B cell (primary cell): Measurements from ENCODE around the gene SLC30A3. TPM values are rescaled to one million over a fixed set of nuclear protein-coding genes. Genes with fewer than 3 reads are reported as not detected.

ENCODE experiments used
- ATAC-seq: fragments of 200-7000 bp; cut with Tn5 transposase; one replicate; pipeline ENCODE4 v1.10.0; 2021; ENCODE audit warnings: low read depth, mild to moderate bottlenecking, moderate number of reproducible peaks, moderate library complexity
- CTCF ChIA-PET: fragments of 350-600 bp; sonication (Branson Sonifier 250); formaldehyde crosslinking; loops from one replicate; lab custom pipeline; 2021; ENCODE audit warnings: antibody characterized with exemption, inconsistent platforms; lab: Charles Lee
- POLR2A ChIA-PET: fragments of 350-600 bp; sonication (Branson Sonifier 250); formaldehyde crosslinking; loops from one replicate; lab custom pipeline; 2021; ENCODE audit warnings: antibody characterized with exemption; lab: Charles Lee
- DNase-seq: peaks from one replicate; pipeline ENCODE4 v3.0.0; 2013
- H2AFZ ChIP-seq: 2 replicates; pipeline ENCODE4 v1.6.1; 2012; ENCODE audit warnings: mild to moderate bottlenecking, low read depth, low read length; ENCODE audit not compliant: insufficient read depth, poor library complexity, severe bottlenecking
- H3K27ac ChIP-seq, 2 donors: 1 replicate in 1 of 2; 2 replicates in 1 of 2; pipeline ENCODE4 v1.5.1; 2012 to 2013; ENCODE audit warnings: low read length in 2 of 2, mild to moderate bottlenecking in 2 of 2, moderate library complexity in 1 of 2
- H3K27me3 ChIP-seq, 4 experiments: fragments of 200-600 bp in 1 of 4; sonication (generic) in 1 of 4; replicated peaks in 1 of 4; 1 replicate in 2 of 4; 2 replicates in 2 of 4; pipeline versions ENCODE4 v1.6.1 to v1.7.0; 2013 to 2016; ENCODE audit warnings: low read length in 3 of 4, mild to moderate bottlenecking in 2 of 4, mixed read lengths in 1 of 4, moderate library complexity in 1 of 4; ENCODE audit not compliant: insufficient read depth in 4 of 4, control insufficient read depth in 3 of 4; ENCODE audit errors: control extremely low read depth in 1 of 4
- H3K36me3 ChIP-seq, 2 experiments: replicated peaks in 1 of 2; 1 replicate in 1 of 2; 2 replicates in 1 of 2; pipeline versions ENCODE4 v1.6.1 to v1.7.1; 2013; ENCODE audit warnings: low read length in 1 of 2; ENCODE audit not compliant: insufficient read depth in 2 of 2, control insufficient read depth in 1 of 2; ENCODE audit errors: control extremely low read depth in 1 of 2, extremely low read depth in 1 of 2
- H3K4me1 ChIP-seq, 2 donors: fragments of 200-600 bp in 1 of 2; sonication (generic) in 1 of 2; 1 replicate in 1 of 2; 2 replicates in 1 of 2; pipeline versions ENCODE4 v1.5.1 to v1.6.1; 2013 to 2017; ENCODE audit warnings: low read length in 2 of 2; ENCODE audit not compliant: control insufficient read depth in 2 of 2, insufficient read depth in 2 of 2
- H3K4me2 ChIP-seq: replicated peaks from 2 replicates; pipeline ENCODE3; 2012; ENCODE audit warnings: mild to moderate bottlenecking, low read depth, low read length; ENCODE audit not compliant: poor library complexity, severe bottlenecking
- H3K4me3 ChIP-seq, 5 experiments: fragments of 200-600 bp in 1 of 5; sonication (generic) in 1 of 5; 1 replicate in 3 of 5; 2 replicates in 2 of 5; pipeline versions ENCODE4 v1.5.1 to v1.7.0; 2011 to 2016; ENCODE audit warnings: low read length in 4 of 5, mild to moderate bottlenecking in 4 of 5, low read depth in 2 of 5, control low read depth in 1 of 5, moderate library complexity in 1 of 5; ENCODE audit not compliant: insufficient read depth in 1 of 5; ENCODE audit errors: control extremely low read depth in 1 of 5, extremely low read depth in 1 of 5
- H3K79me2 ChIP-seq: fragments of 200-600 bp; sonication (generic); one replicate; pipeline ENCODE4 v1.6.0; 2016; ENCODE audit warnings: low read length; ENCODE audit not compliant: control insufficient read depth, insufficient read depth
- H3K9ac ChIP-seq: fragments of 200-600 bp; sonication (generic); 2 replicates; pipeline ENCODE4 v1.6.1; 2017; ENCODE audit warnings: mild to moderate bottlenecking, low read length, moderate library complexity
- H3K9me3 ChIP-seq, 3 donors: one replicate each; pipeline versions ENCODE4 v1.6.1 to v1.7.1; 2013; ENCODE audit warnings: low read length in 2 of 3; ENCODE audit not compliant: control insufficient read depth in 2 of 3, insufficient read depth in 1 of 3; ENCODE audit errors: control extremely low read depth in 1 of 3
- H4K20me1 ChIP-seq: 2 replicates; pipeline ENCODE4 v1.6.0; 2012; ENCODE audit warnings: mild to moderate bottlenecking, low read length; ENCODE audit not compliant: insufficient read depth, control insufficient read depth, poor library complexity, severe bottlenecking
- H3K27ac Mint-ChIP-seq: one replicate; pipeline ENCODE4 v1.8.0; 2021; ENCODE audit warnings: mixed read lengths
- H3K27me3 Mint-ChIP-seq: one replicate; pipeline ENCODE4 v1.8.0; 2021; ENCODE audit warnings: mixed read lengths
- H3K4me1 Mint-ChIP-seq: one replicate; pipeline ENCODE4 v1.8.0; 2021; ENCODE audit warnings: mixed read lengths
- H3K4me3 Mint-ChIP-seq: one replicate; pipeline ENCODE4 v1.8.0; 2021; ENCODE audit warnings: mixed read lengths
- H3K9me3 Mint-ChIP-seq: one replicate; pipeline ENCODE4 v1.8.0; 2022; ENCODE audit warnings: mixed read lengths; ENCODE audit not compliant: insufficient read depth
- EZH2 ChIP-seq: IDR thresholded peaks from 2 replicates; pipeline ENCODE4 v1.6.1; 2012; ENCODE audit warnings: borderline replicate concordance, low read depth, mild to moderate bottlenecking, moderate library complexity, low read length; ENCODE audit not compliant: insufficient read depth, poor library complexity, severe bottlenecking
- WGBS: methylation state at CpG from one replicate; pipeline ENCODE4 v1.1.5; 2013; ENCODE audit warnings: missing lambda C conversion rate; ENCODE audit not compliant: insufficient coverage; 5-methylcytosine and 5-hydroxymethylcytosine counted together
- intact Hi-C: fragments of 100-400 bp; cut with micrococcal nuclease; formaldehyde crosslinking; loops from one replicate; pipeline ENCODE4 v1.10.0; 2022
- polyA plus RNA-seq: library from polyadenylated mRNA; depleted of rRNA; stranded (reverse); fragments of >200 nt; gene quantifications from 2 replicates; pipeline ENCODE4 v1.2.3, GENCODE V29; 2012
- total RNA-seq, 2 donors: library from RNA; stranded (reverse); fragments of 120-200 nt in 1 of 2; gene quantifications; 1 replicate in 1 of 2; 2 replicates in 1 of 2; pipeline versions ENCODE4 v1.2.3 to v1.2.4, GENCODE V29; 2013 to 2022
- TF ChIP-seq, protein P1 (sequence below): fragments of 200-600 bp; IDR thresholded peaks from one replicate; pipeline ENCODE4 v1.8.0; 2022; ENCODE audit warnings: antibody characterized with exemption, mild to moderate bottlenecking

The SLC30A3 gene
- total and polyA plus RNA-seq, 2 donors (not counting 1 experiment from before 2014, with no cell fraction given) = 0.09 TPM; not detected in 1

- no peak overlapping the region for H3K27ac ChIP-seq
- peaks cover 21% of the 10 kb centered on the region for H3K27me3 Mint-ChIP-seq
- H3K36me3 ChIP-seq = peaks cover 4 to 9% of the 10 kb centered on the region in 2 experiments
- no peaks in the 10 kb centered on the region for H4K20me1 ChIP-seq
- DNase-seq = no peak
- H2AFZ ChIP-seq = no peak overlapping the region
- TF ChIP-seq EZH2 = no peak
- TF ChIP-seq, protein P1, sequence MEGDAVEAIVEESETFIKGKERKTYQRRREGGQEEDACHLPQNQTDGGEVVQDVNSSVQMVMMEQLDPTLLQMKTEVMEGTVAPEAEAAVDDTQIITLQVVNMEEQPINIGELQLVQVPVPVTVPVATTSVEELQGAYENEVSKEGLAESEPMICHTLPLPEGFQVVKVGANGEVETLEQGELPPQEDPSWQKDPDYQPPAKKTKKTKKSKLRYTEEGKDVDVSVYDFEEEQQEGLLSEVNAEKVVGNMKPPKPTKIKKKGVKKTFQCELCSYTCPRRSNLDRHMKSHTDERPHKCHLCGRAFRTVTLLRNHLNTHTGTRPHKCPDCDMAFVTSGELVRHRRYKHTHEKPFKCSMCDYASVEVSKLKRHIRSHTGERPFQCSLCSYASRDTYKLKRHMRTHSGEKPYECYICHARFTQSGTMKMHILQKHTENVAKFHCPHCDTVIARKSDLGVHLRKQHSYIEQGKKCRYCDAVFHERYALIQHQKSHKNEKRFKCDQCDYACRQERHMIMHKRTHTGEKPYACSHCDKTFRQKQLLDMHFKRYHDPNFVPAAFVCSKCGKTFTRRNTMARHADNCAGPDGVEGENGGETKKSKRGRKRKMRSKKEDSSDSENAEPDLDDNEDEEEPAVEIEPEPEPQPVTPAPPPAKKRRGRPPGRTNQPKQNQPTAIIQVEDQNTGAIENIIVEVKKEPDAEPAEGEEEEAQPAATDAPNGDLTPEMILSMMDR = no peak
- H3K9me3 Mint-ChIP-seq = no peaks in the 10 kb centered on the region
- H3K9ac ChIP-seq = peak overlapping the region; percentile 28
- 22% methylated on average over 14 of the region's 14 CpGs for WGBS
- peaks cover 0 to 29% (median 9%) of the 10 kb centered on the region in 4 experiments for H3K27me3 ChIP-seq
- H3K79me2 ChIP-seq = no peaks in the 10 kb centered on the region
- H3K9me3 ChIP-seq = peaks cover 0 to 7% (median 0%) of the 10 kb centered on the region in 3 donors
- H3K27ac Mint-ChIP-seq = no peak overlapping the region
- POLR2A ChIA-PET = no interaction called here
- peaks cover 11% of the 10 kb centered on the region for H3K4me1 Mint-ChIP-seq
- peaks cover 14 to 22% of the 10 kb centered on the region in 2 donors for H3K4me1 ChIP-seq
- peak overlapping the region; percentile 71 for H3K4me2 ChIP-seq
- intact Hi-C loops = no loop called here
- CTCF ChIA-PET = no interaction called here
- H3K4me3 ChIP-seq = no peak overlapping the region
- ATAC-seq = no peak
- H3K4me3 Mint-ChIP-seq = no peak overlapping the region
Observed at GRCh38 chr2:27307287-27307544, 44.4 kb upstream of the SLC30A3 start.

GRCh38 chr2:27306573-27307286 lies 43.9 kb upstream of the SLC30A3 start:
- H3K36me3 ChIP-seq = peaks cover 0 to 7% of the 10 kb centered on the region in 2 experiments
- no peaks in the 10 kb centered on the region for H3K79me2 ChIP-seq
- ChIA-PET CTCF (no interaction called here), POLR2A (no interaction called here)
- intact Hi-C loops = no loop called here
- peaks cover 14 to 22% of the 10 kb centered on the region in 2 donors for H3K4me1 ChIP-seq
- peaks cover 0 to 29% (median 9%) of the 10 kb centered on the region in 4 experiments for H3K27me3 ChIP-seq
- DNase-seq (peak; percentile 50), ATAC-seq (peak; percentile 25)
- H3K27ac ChIP-seq = no peak overlapping the region
- TF ChIP-seq EZH2 = no peak
- TF ChIP-seq, protein P1 = no peak
- H3K4me3 Mint-ChIP-seq = peak overlapping the region; percentile 64
- 4% methylated on average over 51 of the region's 51 CpGs for WGBS
- peak overlapping the region in 4 of 5 experiments; percentile 15 to 30 (median 22) for H3K4me3 ChIP-seq
- H3K9ac ChIP-seq = peak overlapping the region; percentile 28
- H4K20me1 ChIP-seq = no peaks in the 10 kb centered on the region
- H3K27me3 Mint-ChIP-seq = peaks cover 21% of the 10 kb centered on the region
- peak overlapping the region; percentile 56 for H2AFZ ChIP-seq
- H3K27ac Mint-ChIP-seq = no peak overlapping the region
- H3K9me3 Mint-ChIP-seq = no peaks in the 10 kb centered on the region
- peaks cover 0 to 7% (median 0%) of the 10 kb centered on the region in 3 donors for H3K9me3 ChIP-seq
- peaks cover 11% of the 10 kb centered on the region for H3K4me1 Mint-ChIP-seq
- H3K4me2 ChIP-seq = peak overlapping the region; percentile 71
